Lower leg skin (tissue), 4 donors: ENCODE data around the gene ILKAP. TPM values are rescaled to one million over a fixed set of nuclear protein-coding genes. Genes with fewer than 3 reads are reported as not detected.

Experiments
- DNase-seq, 2 donors: peaks; one replicate each; pipeline ENCODE4 v3.0.0-alpha.2; 2019; ENCODE audit warnings: low spot score in 2 of 2
- H3K4me3 ChIP-seq: fragments of 200-600 bp; sonication (generic); 2 replicates; pipeline ENCODE4 v1.5.1; 2017; ENCODE audit warnings: mild to moderate bottlenecking, low read depth; ENCODE audit not compliant: poor library complexity, severe bottlenecking
- POLR2A ChIP-seq, 2 donors: fragments of 450-650 bp; IDR thresholded peaks; one replicate each; pipeline ENCODE4 v1.6.1; 2016 to 2017; ENCODE audit warnings: antibody characterized with exemption in 2 of 2, mild to moderate bottlenecking in 1 of 2, moderate library complexity in 1 of 2
- WGBS, 2 donors: methylation state at CpG; one replicate each; pipeline ENCODE4 v1.1.5; 2018; 5-methylcytosine and 5-hydroxymethylcytosine counted together
- intact Hi-C: fragments of 100-400 bp; cut with DNase I; formaldehyde crosslinking; loops from one replicate; pipeline ENCODE4 v1.15.0; 2023; ENCODE audit warnings: low total_unique reads
- total RNA-seq, 4 donors: library from RNA; depleted of rRNA; stranded (reverse); fragments of >200 nt; gene quantifications; one replicate each; pipeline ENCODE4 v1.1.0, GENCODE V29; 2016
- TF ChIP-seq, protein P1 (sequence below), 3 donors: fragments of 450-650 bp; IDR thresholded peaks; one replicate each; pipeline ENCODE4 v1.5.1; 2016; ENCODE audit warnings: antibody characterized with exemption in 3 of 3, mild to moderate bottlenecking in 3 of 3, moderate library complexity in 2 of 3

ILKAP gene
- total RNA-seq, 4 donors from 2014 or later, result 22.8 to 73.5 (median 32.1) TPM

DNA sequence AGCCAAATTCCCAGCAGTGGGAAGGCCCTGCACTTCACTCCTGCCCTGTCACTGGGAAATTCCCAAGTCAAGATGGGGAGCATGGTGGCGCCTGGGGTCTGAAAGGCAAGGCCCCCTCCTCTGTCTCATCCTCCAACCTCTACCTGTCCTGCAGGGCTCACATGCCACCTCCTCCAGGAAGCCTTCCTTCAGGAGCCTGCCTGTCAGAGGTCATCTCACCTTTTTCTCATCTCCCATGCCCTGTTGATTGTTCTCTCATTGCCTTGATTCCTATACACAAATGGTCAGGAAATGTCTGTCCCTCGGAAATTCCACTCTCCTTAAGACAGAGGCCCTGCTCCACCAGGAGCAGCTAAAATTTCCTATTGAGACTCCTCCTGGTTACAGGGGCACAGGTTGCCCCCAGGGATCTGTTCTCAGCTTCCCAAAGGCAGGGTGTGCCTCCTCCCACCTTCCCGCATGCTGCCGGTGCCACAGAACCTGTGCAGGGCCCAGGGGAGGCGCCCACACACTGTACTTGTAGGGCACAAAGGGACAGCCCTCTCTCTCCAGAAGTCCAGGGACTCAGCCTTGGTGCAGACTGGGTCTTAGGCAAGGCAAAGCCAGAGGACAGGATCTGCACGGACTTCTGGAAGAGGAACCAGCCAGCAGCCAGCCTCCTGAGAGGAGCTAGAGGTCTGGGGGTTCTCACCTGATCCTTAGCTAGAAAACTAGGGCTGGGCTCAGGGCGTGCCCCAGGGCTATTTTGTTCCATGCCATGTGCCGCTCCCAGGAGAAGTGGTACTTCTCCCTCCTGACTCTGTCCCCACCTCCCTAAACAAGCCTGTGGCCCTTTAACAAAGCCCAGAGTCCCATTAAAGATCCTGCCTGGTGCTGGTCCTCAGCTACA is 23.4 kb upstream of the ILKAP start:
- DNase-seq, result no peak
- intact Hi-C loops, result no loop called here
- H3K4me3 ChIP-seq, result no peak overlapping the region
- TF ChIP-seq, protein P1, sequence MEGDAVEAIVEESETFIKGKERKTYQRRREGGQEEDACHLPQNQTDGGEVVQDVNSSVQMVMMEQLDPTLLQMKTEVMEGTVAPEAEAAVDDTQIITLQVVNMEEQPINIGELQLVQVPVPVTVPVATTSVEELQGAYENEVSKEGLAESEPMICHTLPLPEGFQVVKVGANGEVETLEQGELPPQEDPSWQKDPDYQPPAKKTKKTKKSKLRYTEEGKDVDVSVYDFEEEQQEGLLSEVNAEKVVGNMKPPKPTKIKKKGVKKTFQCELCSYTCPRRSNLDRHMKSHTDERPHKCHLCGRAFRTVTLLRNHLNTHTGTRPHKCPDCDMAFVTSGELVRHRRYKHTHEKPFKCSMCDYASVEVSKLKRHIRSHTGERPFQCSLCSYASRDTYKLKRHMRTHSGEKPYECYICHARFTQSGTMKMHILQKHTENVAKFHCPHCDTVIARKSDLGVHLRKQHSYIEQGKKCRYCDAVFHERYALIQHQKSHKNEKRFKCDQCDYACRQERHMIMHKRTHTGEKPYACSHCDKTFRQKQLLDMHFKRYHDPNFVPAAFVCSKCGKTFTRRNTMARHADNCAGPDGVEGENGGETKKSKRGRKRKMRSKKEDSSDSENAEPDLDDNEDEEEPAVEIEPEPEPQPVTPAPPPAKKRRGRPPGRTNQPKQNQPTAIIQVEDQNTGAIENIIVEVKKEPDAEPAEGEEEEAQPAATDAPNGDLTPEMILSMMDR (IDR thresholded peaks at IDR 0.05), result no peak
- no peak for TF ChIP-seq POLR2A (IDR thresholded peaks at IDR 0.05)
- WGBS, 2 donors, result 79 to 85% methylated on average over 8 of the region's 8 CpGs

DNA sequence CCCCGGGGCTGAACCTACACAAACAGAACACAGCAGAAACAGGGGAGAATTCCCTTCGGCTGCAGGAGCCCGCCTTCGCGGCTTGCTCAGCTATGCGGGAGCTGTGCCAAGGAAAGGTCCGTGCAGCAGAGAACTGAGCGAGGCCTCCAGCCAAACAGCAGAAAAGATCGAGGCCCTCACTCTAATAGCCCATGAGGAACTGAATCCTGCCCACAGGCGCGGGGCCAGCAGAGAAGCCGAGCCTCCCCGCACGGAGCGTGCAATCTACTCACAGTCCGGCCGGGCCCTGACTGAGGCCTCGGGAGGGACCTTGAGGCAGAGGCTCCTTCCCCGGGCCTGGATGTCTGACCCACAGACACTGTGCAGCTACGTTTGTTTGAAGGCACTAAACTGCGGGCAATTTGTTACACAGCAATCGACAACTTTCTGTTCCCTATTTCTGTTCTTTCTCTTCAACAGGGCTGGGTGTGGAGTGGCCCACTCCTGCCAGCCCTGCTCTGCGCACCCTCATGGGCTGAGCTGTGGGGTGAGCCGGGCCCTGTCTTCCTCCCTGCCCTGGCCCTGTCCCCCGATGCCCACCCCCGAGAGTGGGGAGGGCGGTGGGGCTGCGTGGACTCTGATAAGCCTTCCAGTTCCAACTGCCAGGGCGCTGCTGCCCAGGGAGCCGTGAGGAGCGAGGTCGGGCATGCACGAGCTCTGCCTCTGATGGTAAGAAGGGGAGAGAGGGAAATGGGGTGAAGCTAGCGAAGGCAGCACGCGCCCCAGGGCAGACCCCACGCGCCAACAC is 22.6 kb upstream of the ILKAP start:
- TF ChIP-seq POLR2A (IDR thresholded peaks at IDR 0.05), result no peak
- TF ChIP-seq, protein P1 (IDR thresholded peaks at IDR 0.05), result no peak
- 80 to 83% methylated on average over 33 to 38 of the region's 38 CpGs for WGBS, 2 donors
- DNase-seq, result peak in 1 of 2 donors; percentile 83
- no peak overlapping the region for H3K4me3 ChIP-seq
- intact Hi-C loops, result no loop called here

DNA sequence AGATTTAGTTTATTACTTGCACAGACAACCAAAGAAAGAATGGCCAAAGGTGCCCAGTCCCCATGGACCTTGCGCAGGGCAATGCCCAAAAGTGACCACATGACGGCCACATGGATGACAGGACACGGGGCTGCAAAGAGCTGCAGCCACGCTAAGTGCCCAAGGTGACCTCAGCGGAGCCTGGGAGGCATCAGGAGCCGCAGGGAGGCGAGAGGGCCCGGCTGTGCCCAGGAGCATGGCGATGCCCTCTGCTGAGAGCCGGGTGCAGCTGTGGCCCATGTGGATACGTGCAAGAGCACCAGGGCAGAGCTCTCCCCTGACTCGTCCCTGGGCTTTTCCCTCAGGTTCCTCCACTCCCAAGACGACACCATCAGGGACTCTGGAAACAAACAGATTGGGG is 21.6 kb upstream of the ILKAP start:
- TF ChIP-seq POLR2A (IDR thresholded peaks at IDR 0.05), result no peak
- TF ChIP-seq, protein P1 (IDR thresholded peaks at IDR 0.05), result no peak

DNA sequence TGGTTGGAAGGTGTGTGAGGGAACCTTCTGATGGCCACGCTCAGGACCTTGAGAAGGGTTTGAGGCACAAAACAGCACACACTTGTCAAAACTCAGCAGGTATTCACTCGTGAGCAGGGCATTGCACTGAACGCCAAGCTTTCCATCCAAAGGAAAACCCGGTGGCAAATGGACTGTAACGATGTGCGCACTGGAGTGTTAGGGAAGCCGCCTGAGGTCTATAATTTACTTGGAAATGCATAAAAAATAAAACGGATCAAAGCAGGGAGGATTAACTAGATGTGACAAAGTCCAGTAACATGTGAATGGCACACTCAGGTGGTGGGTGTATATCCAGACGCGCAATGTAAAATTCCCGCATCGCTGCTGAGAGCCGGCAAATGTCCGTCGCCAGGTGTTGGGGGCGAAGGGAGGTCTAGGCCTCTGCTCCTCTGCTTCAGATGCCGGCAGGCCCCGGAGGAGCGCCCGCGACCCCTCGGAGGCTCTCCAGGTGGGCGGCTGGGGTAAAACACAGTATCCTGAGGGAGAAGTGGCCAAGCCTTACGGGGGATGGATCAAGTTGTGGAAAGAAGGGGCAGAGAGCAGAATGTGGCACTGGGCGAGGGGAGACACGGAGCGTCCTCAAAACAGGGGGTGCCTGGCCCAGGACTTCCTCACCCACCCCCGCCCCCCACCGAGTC is 21.0 kb upstream of the ILKAP start:
- WGBS, 2 donors, result 93 to 94% methylated on average over 29 of the region's 29 CpGs
- no peak overlapping the region for H3K4me3 ChIP-seq
- intact Hi-C loops, result no loop called here
- TF ChIP-seq, protein P1 (IDR thresholded peaks at IDR 0.05), result no peak
- no peak for TF ChIP-seq POLR2A (IDR thresholded peaks at IDR 0.05)
- DNase-seq, result peak in 1 of 2 donors; percentile 52

More for the DNA sequence above, 21.6 kb upstream of the ILKAP start:
- intact Hi-C loops, result no loop called here
- no peak overlapping the region for H3K4me3 ChIP-seq
- DNase-seq, result peak in 1 of 2 donors; percentile 71
- 87 to 92% methylated on average over 13 of the region's 13 CpGs for WGBS, 2 donors

DNA sequence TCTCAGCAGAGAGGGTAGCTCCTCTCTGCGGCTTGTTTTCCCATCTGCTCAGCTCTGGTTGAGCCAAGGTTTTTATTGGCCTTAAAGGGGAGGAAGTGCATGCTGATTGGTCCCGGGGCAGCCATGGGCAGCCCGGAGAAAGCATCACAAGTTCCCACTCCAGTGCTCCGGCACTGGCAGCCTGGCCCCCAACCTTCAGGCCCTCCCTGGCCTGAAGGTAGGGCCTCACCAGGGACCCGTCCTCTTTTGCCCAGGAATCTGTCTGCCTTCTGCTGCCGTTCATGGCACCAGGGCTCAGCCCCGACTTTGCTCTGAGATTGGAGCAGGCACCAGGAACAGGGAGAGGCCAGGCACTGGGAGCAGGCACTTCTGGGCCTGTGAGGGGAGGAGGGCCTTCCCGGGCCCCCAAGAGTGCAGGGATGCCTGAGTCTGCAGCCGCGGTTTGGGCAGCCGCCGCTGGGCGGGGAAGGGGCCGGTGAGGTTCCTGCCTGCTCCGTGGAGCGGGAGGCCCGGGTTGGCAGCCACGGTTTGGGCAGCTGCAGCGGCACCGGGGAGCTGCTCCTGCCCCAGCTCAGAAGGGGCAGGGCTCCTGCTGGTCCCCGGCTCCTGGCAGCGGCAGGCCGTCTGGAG is 17.5 kb upstream of the ILKAP start:
- intact Hi-C loops, result no loop called here
- 74 to 88% methylated on average over 18 to 22 of the region's 23 CpGs for WGBS, 2 donors
- TF ChIP-seq, protein P1 (IDR thresholded peaks at IDR 0.05), result no peak
- no peak for TF ChIP-seq POLR2A (IDR thresholded peaks at IDR 0.05)
- H3K4me3 ChIP-seq, result no peak overlapping the region
- peak in 1 of 2 donors; percentile 52 for DNase-seq
